GM12878 (cell line): ENCODE data around the gene SMC1B. TPM values are rescaled to one million over a fixed set of nuclear protein-coding genes. Genes with fewer than 3 reads are reported as not detected.

Experiments used
- ATAC-seq: fragments of 200-7000 bp; cut with Tn5 transposase; 3 replicates; pipeline ENCODE4 v1.9.1; 2020; ENCODE audit warnings: mild to moderate bottlenecking, moderate library complexity
- BruUV-seq: library from RNA; stranded (reverse); fragments of 400-500 nt; replicated peaks from 2 replicates; lab custom pipeline; 2021; lab: Mats Ljungman, UMichigan
- CTCF ChIA-PET: fragments of 300-600 bp; sonication (Branson Sonifier 250); formaldehyde crosslinking; extraction: SDS; loops from one replicate; lab custom pipeline; 2021; ENCODE audit warnings: inconsistent platforms; lab: Yijun Ruan, JAX
- POLR2A ChIA-PET: fragments of 350-600 bp; formaldehyde crosslinking; extraction: SDS; loops from one replicate; lab custom pipeline; 2021; ENCODE audit warnings: inconsistent platforms; lab: Charles Lee
- RAD21 ChIA-PET: fragments of 300-600 bp; sonication (Branson Sonifier 250); formaldehyde crosslinking; loops from one replicate; lab custom pipeline; 2023; ENCODE audit warnings: antibody characterized with exemption; ENCODE audit not compliant: unreplicated experiment; lab: Charles Lee
- SMC1A ChIA-PET: fragments of 300-600 bp; sonication (Branson Sonifier 250); formaldehyde crosslinking; loops from one replicate; lab custom pipeline; 2023; ENCODE audit not compliant: unreplicated experiment, uncharacterized antibody; lab: Charles Lee
- DNase-seq: peaks from one replicate; pipeline ENCODE4 v3.0.0-alpha.2; 2011; ENCODE audit warnings: low read depth, low spot score
- FAIRE-seq: peaks from 3 replicates; lab custom pipeline; 2011; peaks lifted over from hg19 to GRCh38; lab: Jason Lieb, UNC
- H2AFZ ChIP-seq: 2 replicates; pipeline ENCODE4 v1.6.0; 2011; ENCODE audit warnings: low read depth, low read length, control low read depth; ENCODE audit not compliant: control insufficient read depth
- H3K27ac ChIP-seq: 2 replicates; pipeline ENCODE4 v1.5.1; 2011; ENCODE audit warnings: control low read depth; ENCODE audit not compliant: control insufficient read depth, insufficient read depth
- H3K27me3 ChIP-seq, 2 experiments: replicated peaks in 1 of 2; 2 replicates each; pipeline versions ENCODE4 v1.6.0 to v1.6.1; 2011; ENCODE audit warnings: low read length in 1 of 2; ENCODE audit not compliant: control insufficient read depth in 2 of 2, insufficient read depth in 2 of 2
- H3K36me3 ChIP-seq, 2 experiments: 2 replicates each; pipeline ENCODE4 v1.5.1; 2011; ENCODE audit warnings: low read length in 1 of 2; ENCODE audit not compliant: control insufficient read depth in 2 of 2, insufficient read depth in 2 of 2
- H3K4me1 ChIP-seq: 2 replicates; pipeline ENCODE4 v1.6.1; 2011; ENCODE audit warnings: mild to moderate bottlenecking, low read length, moderate library complexity, mixed read lengths; ENCODE audit not compliant: control insufficient read depth, insufficient read depth
- H3K4me2 ChIP-seq: 2 replicates; pipeline ENCODE4 v1.6.0; 2011; ENCODE audit warnings: control low read depth; ENCODE audit not compliant: control insufficient read depth, insufficient read depth
- H3K4me3 ChIP-seq: fragments of 200-600 bp; sonication (generic); 2 replicates; pipeline ENCODE4 v1.5.1; 2016
- H3K79me2 ChIP-seq: 2 replicates; pipeline ENCODE4 v1.6.0; 2011; ENCODE audit warnings: low read length; ENCODE audit not compliant: control insufficient read depth, insufficient read depth
- H3K9ac ChIP-seq: 2 replicates; pipeline ENCODE4 v1.8.0; 2011; ENCODE audit warnings: low read length, control low read depth, mixed read lengths; ENCODE audit not compliant: control insufficient read depth, insufficient read depth
- H3K9me3 ChIP-seq: replicated peaks from 3 replicates; pipeline ENCODE4 v1.5.1; 2011; ENCODE audit warnings: mild to moderate bottlenecking, low read length; ENCODE audit not compliant: control insufficient read depth, insufficient read depth
- H4K20me1 ChIP-seq: 2 replicates; pipeline ENCODE4 v1.6.0; 2011; ENCODE audit not compliant: control insufficient read depth, insufficient read depth
- BRCA1 ChIP-seq: IDR thresholded peaks from 2 replicates; pipeline ENCODE4 v1.6.1; 2011; ENCODE audit warnings: low read depth, low read length, improper control_type of control experiment
- CBFB ChIP-seq: IDR thresholded peaks from 2 replicates; pipeline ENCODE4 v1.6.1; 2016; ENCODE audit warnings: antibody characterized with exemption, low read depth
- CTCF ChIP-seq, 3 experiments: IDR thresholded peaks in 2 of 3; conservative IDR thresholded peaks in 1 of 3; 2 replicates each; pipeline ENCODE4 v1.5.1; 2011; ENCODE audit warnings: low read depth in 3 of 3, low read length in 3 of 3, mild to moderate bottlenecking in 3 of 3, control low read depth in 2 of 3, moderate library complexity in 2 of 3, inconsistent platforms in 1 of 3, mixed read lengths in 1 of 3; ENCODE audit not compliant: control insufficient read depth in 2 of 3, insufficient read depth in 1 of 3; ENCODE audit errors: extremely low read depth in 1 of 3
- ESRRA ChIP-seq: IDR thresholded peaks from 2 replicates; pipeline ENCODE4 v1.6.1; 2012; ENCODE audit warnings: mild to moderate bottlenecking, low read length, improper control_type of control experiment
- HDAC6 ChIP-seq: fragments of 200-600 bp; sonication (generic); IDR thresholded peaks from one replicate; pipeline ENCODE4 v1.8.0; 2017; ENCODE audit warnings: antibody characterized with exemption; ENCODE audit not compliant: unreplicated experiment
- IKZF1 ChIP-seq: fragments of 450-650 bp; conservative IDR thresholded peaks from 2 replicates; pipeline ENCODE4 v1.6.1; 2017; ENCODE audit warnings: antibody characterized with exemption, mild to moderate bottlenecking
- NR2C1 ChIP-seq: fragments of 450-650 bp; IDR thresholded peaks from 2 replicates; pipeline ENCODE4 v1.6.1; 2017; ENCODE audit warnings: antibody characterized with exemption, mild to moderate bottlenecking, moderate library complexity
- RAD21 ChIP-seq: IDR thresholded peaks from 2 replicates; pipeline ENCODE4 v1.6.1; 2011; ENCODE audit warnings: mild to moderate bottlenecking, low read depth, low read length, moderate library complexity; ENCODE audit not compliant: insufficient read depth
- RELA ChIP-seq: fragments of 450-650 bp; IDR thresholded peaks from 2 replicates; pipeline ENCODE4 v1.8.0; 2014; ENCODE audit warnings: borderline replicate concordance; ENCODE audit not compliant: partially characterized antibody
- SMAD5 ChIP-seq: IDR thresholded peaks from 2 replicates; pipeline ENCODE4 v1.6.1; 2016; ENCODE audit warnings: antibody characterized with exemption, low read depth
- SMC3 ChIP-seq: IDR thresholded peaks from 2 replicates; pipeline ENCODE4 v1.6.1; 2011; ENCODE audit warnings: low read length, improper control_type of control experiment, borderline replicate concordance
- TAF1 ChIP-seq: IDR thresholded peaks from 2 replicates; pipeline ENCODE4 v1.6.1; 2011; ENCODE audit warnings: mild to moderate bottlenecking, low read depth, low read length, borderline replicate concordance
- TCF7 ChIP-seq: IDR thresholded peaks from 2 replicates; pipeline ENCODE4 v1.6.1; 2014; ENCODE audit warnings: antibody characterized with exemption, borderline replicate concordance
- YY1 ChIP-seq: IDR thresholded peaks from 2 replicates; pipeline ENCODE4 v1.6.1; 2011; ENCODE audit warnings: low read depth, mild to moderate bottlenecking, low read length
- ZNF217 ChIP-seq: fragments of 450-650 bp; IDR thresholded peaks from 2 replicates; pipeline ENCODE4 v1.6.1; 2017; ENCODE audit warnings: antibody characterized with exemption, mild to moderate bottlenecking
- WGBS: methylation state at CpG from one replicate; pipeline ENCODE4 v1.1.6; 2016; ENCODE audit warnings: low lambda C conversion rate; ENCODE audit not compliant: insufficient replicate concordance, insufficient coverage; ENCODE audit errors: missing lambda C conversion rate; 5-methylcytosine and 5-hydroxymethylcytosine counted together
- in situ Hi-C: fragments of 300-500 bp; cut with MboI; formaldehyde crosslinking; loops from 9 replicates; pipeline ENCODE4 v1.14.3; 2018; ENCODE audit warnings: mixed read lengths
- intact Hi-C: fragments of 100-400 bp; cut with micrococcal nuclease; formaldehyde crosslinking; loops from one replicate; pipeline ENCODE4 v1.14.2; 2022; ENCODE audit not compliant: unreplicated experiment
- polyA plus RNA-seq, 11 experiments: library from polyadenylated mRNA; depleted of rRNA in 4 of 11; unstranded in 6 of 11; stranded (reverse) in 5 of 11; fragments of >200 nt; fragmentation: Nextera tagmentation in 4 of 11; fragmentation: Illumina TruSeq in 1 of 11; extraction: Ambion mirVana in 4 of 11; extraction: Trizol in 1 of 11; gene quantifications; 1 replicate in 1 of 11; 2 replicates in 10 of 11; pipeline versions ENCODE4 v1.2.1 to v1.2.3, GENCODE V29; 2011 to 2016; ENCODE audit warnings: inconsistent platforms in 2 of 11, missing spikeins in 2 of 11, low read depth in 1 of 11
- total RNA-seq, 4 experiments: library from RNA; depleted of rRNA in 3 of 4; stranded (reverse); fragments of >200 nt in 3 of 4; fragmentation: Illumina TruSeq in 1 of 4; extraction: Trizol in 1 of 4; gene quantifications; 2 replicates each; pipeline versions ENCODE4 v1.2.1 to v1.2.3, GENCODE V29; 2013 to 2021

The SMC1B gene
- total and polyA plus RNA-seq, 10 of the 15 experiments (the other 5 are each of a cell fraction or from before 2014, with no cell fraction given), result not detected

- no peak overlapping the region for H3K4me3 ChIP-seq
- no peaks in the 10 kb centered on the region for H3K4me1 ChIP-seq
- RAD21 ChIA-PET, result interaction anchor here (1.2 kb wide), 1 partner anchor 131 kb away, joined by 3 read pairs; no protein-coding TSS in a partner anchor
- H3K9me3 ChIP-seq, result no peaks in the 10 kb centered on the region; the same call in 2 of the 3 replicates
- in situ Hi-C loops, result no loop called here
- no peak overlapping the region for H2AFZ ChIP-seq
- no peak overlapping the region for H3K4me2 ChIP-seq
- POLR2A ChIA-PET, result no interaction called here
- no peaks in the 10 kb centered on the region for H3K27me3 ChIP-seq
- WGBS, result 75% methylated on average over 13 of the region's 13 CpGs
- no peaks in the 10 kb centered on the region for H3K79me2 ChIP-seq
- H3K9ac ChIP-seq, result no peak overlapping the region
- SMC1A ChIA-PET, result no interaction called here
- intact Hi-C loops, result no loop called here
- BruUV-seq, result no TSS peak
- no peak overlapping the region for H3K27ac ChIP-seq
- no peaks in the 10 kb centered on the region for H4K20me1 ChIP-seq
- ATAC-seq (no peak), DNase-seq (no peak), FAIRE-seq (no peak)
- TF ChIP-seq SMC3 (no peak), SMAD5 (no peak), TAF1 (no peak), ZNF217 (no peak), IKZF1 (no peak)
- CTCF ChIA-PET, result interaction anchor here (0.9 to 1.0 kb wide), 2 partner anchors 15 to 57 kb away, joined by 3 read pairs; no protein-coding TSS in a partner anchor
- H3K36me3 ChIP-seq, result no peaks in the 10 kb centered on the region
Observed at GRCh38 chr22:45398214-45398613, 15.2 kb downstream of the SMC1B start.

GRCh38 chr22:45397806-45398205 is 15.6 kb downstream of the SMC1B start:
- no peaks in the 10 kb centered on the region for H3K27me3 ChIP-seq
- ChIA-PET POLR2A (no interaction called here), SMC1A (no interaction called here), CTCF (interaction anchor here (0.9 to 1.0 kb wide), 2 partner anchors 14 to 57 kb away, joined by 3 read pairs; no protein-coding TSS in a partner anchor), RAD21 (interaction anchor here (1.2 kb wide), 1 partner anchor 131 kb away, joined by 3 read pairs; no protein-coding TSS in a partner anchor)
- H3K9ac ChIP-seq, result no peak overlapping the region
- no peak overlapping the region for H2AFZ ChIP-seq
- intact Hi-C loops (no loop called here), in situ Hi-C loops (no loop called here)
- no peak overlapping the region for H3K4me2 ChIP-seq
- ATAC-seq (peak; percentile 38; the same call in 1 of the 3 replicates), FAIRE-seq (no peak), DNase-seq (no peak)
- H3K9me3 ChIP-seq, result no peaks in the 10 kb centered on the region; the same call in 2 of the 3 replicates
- H4K20me1 ChIP-seq, result no peaks in the 10 kb centered on the region
- BruUV-seq, result no TSS peak
- H3K4me1 ChIP-seq, result no peaks in the 10 kb centered on the region
- no peaks in the 10 kb centered on the region for H3K79me2 ChIP-seq
- no peak overlapping the region for H3K27ac ChIP-seq
- no peak overlapping the region for H3K4me3 ChIP-seq
- H3K36me3 ChIP-seq, result no peaks in the 10 kb centered on the region
- WGBS, result 30% methylated on average over 5 of the region's 5 CpGs
- TF ChIP-seq HDAC6 (no peak), RELA (no peak), CBFB (no peak), ESRRA (no peak), YY1 (no peak), RAD21 (0 out of 2 replicates have a peak, but pooled peaks have one; percentile 16), BRCA1 (no peak), TCF7 (no peak), NR2C1 (no peak), CTCF (IDR thresholded peaks at IDR 0.05 in 2 of 3, conservative IDR thresholded peaks at IDR 0.05 in 1 of 3; ENCODE audit: control insufficient read depth in 2 of 3, extremely low read depth in 1 of 3, insufficient read depth in 1 of 3, low read depth in 3 of 3, low read length in 3 of 3) (peak in 2 of 3 experiments; percentile 6 to 26; a peak in 1 of 6 replicates)
